ENCODE results near the gene SLC9A7. TPM values are rescaled to one million over a fixed set of nuclear protein-coding genes. Genes with fewer than 3 reads are reported as not detected.
A peak's percentile ranks its signal among the peaks of the same experiment; 100 is the strongest.
"Not testable (repeated sequence)": the region's sequence is repeated elsewhere in the genome, so short reads cannot be mapped to it uniquely, and the experiment has no call there.

Gene SLC9A7
- total RNA-seq, 1 donor from 2014 or later: 1.4 TPM

GRCh38 chrX:46792810-46793188 is 33.9 kb upstream of the SLC9A7 start:
- Mint-ChIP-seq H3K9me3 (ENCODE audit: unreplicated experiment) (peaks cover 4% of the 10 kb centered on the region), H3K4me1 (ENCODE audit: unreplicated experiment) (peaks cover 17% of the 10 kb centered on the region), H3K36me3 (ENCODE audit: unreplicated experiment) (no peaks in the 10 kb centered on the region), H3K4me3 (ENCODE audit: unreplicated experiment) (no peak overlapping the region), H3K27me3 (ENCODE audit: unreplicated experiment) (no peaks in the 10 kb centered on the region), H3K27ac (ENCODE audit: unreplicated experiment) (peak overlapping the region; percentile 77)
- no peak for TF ChIP-seq CTCF (IDR thresholded peaks at IDR 0.05)
- no peak for DNase-seq (ENCODE audit: extremely low spot score, unreplicated experiment)

GRCh38 chrX:46791927-46792809 is 33.2 kb upstream of the SLC9A7 start:
- Mint-ChIP-seq H3K4me3 (ENCODE audit: unreplicated experiment) (no peak overlapping the region), H3K27ac (ENCODE audit: unreplicated experiment) (peak overlapping the region; percentile 77), H3K27me3 (ENCODE audit: unreplicated experiment) (no peaks in the 10 kb centered on the region), H3K9me3 (ENCODE audit: unreplicated experiment) (peaks cover 8% of the 10 kb centered on the region), H3K36me3 (ENCODE audit: unreplicated experiment) (no peaks in the 10 kb centered on the region), H3K4me1 (ENCODE audit: unreplicated experiment) (peaks cover 17% of the 10 kb centered on the region)
- TF ChIP-seq CTCF (IDR thresholded peaks at IDR 0.05): no peak
- no peak for DNase-seq (ENCODE audit: extremely low spot score, unreplicated experiment)

GRCh38 chrX:46788902-46789301 is 30.0 kb upstream of the SLC9A7 start:
- no peak overlapping the region for H3K27ac Mint-ChIP-seq (ENCODE audit: unreplicated experiment)
- peaks cover 8% of the 10 kb centered on the region for H3K9me3 Mint-ChIP-seq (ENCODE audit: unreplicated experiment)
- no peak overlapping the region for H3K4me3 Mint-ChIP-seq (ENCODE audit: unreplicated experiment)
- H3K4me1 Mint-ChIP-seq (ENCODE audit: unreplicated experiment): peaks cover 17% of the 10 kb centered on the region
- no peaks in the 10 kb centered on the region for H3K27me3 Mint-ChIP-seq (ENCODE audit: unreplicated experiment)
- no peaks in the 10 kb centered on the region for H3K36me3 Mint-ChIP-seq (ENCODE audit: unreplicated experiment)
- TF ChIP-seq CTCF (IDR thresholded peaks at IDR 0.05): no peak
- DNase-seq (ENCODE audit: extremely low spot score, unreplicated experiment): no peak

GRCh38 chrX:46784437-46784836 is 25.5 kb upstream of the SLC9A7 start:
- DNase-seq (ENCODE audit: extremely low spot score, unreplicated experiment); H3K27ac Mint-ChIP-seq (ENCODE audit: unreplicated experiment); H3K9me3 Mint-ChIP-seq (ENCODE audit: unreplicated experiment); H3K27me3 Mint-ChIP-seq (ENCODE audit: unreplicated experiment); H3K36me3 Mint-ChIP-seq (ENCODE audit: unreplicated experiment); H3K4me3 Mint-ChIP-seq (ENCODE audit: unreplicated experiment): not testable (repeated sequence)
- H3K4me1 Mint-ChIP-seq (ENCODE audit: unreplicated experiment): peaks cover 13% of the 10 kb centered on the region

GRCh38 chrX:46782034-46782433 is 23.1 kb upstream of the SLC9A7 start:
- H3K4me3 Mint-ChIP-seq (ENCODE audit: unreplicated experiment): no peak overlapping the region
- peaks cover 25% of the 10 kb centered on the region for H3K4me1 Mint-ChIP-seq (ENCODE audit: unreplicated experiment)
- no peaks in the 10 kb centered on the region for H3K27me3 Mint-ChIP-seq (ENCODE audit: unreplicated experiment)
- DNase-seq (ENCODE audit: extremely low spot score, unreplicated experiment): no peak
- H3K27ac Mint-ChIP-seq (ENCODE audit: unreplicated experiment): no peak overlapping the region
- TF ChIP-seq CTCF (IDR thresholded peaks at IDR 0.05): no peak
- no peaks in the 10 kb centered on the region for H3K9me3 Mint-ChIP-seq (ENCODE audit: unreplicated experiment)
- H3K36me3 Mint-ChIP-seq (ENCODE audit: unreplicated experiment): no peaks in the 10 kb centered on the region
